ENCODE measurements around the gene ARHGEF28.

DNA sequence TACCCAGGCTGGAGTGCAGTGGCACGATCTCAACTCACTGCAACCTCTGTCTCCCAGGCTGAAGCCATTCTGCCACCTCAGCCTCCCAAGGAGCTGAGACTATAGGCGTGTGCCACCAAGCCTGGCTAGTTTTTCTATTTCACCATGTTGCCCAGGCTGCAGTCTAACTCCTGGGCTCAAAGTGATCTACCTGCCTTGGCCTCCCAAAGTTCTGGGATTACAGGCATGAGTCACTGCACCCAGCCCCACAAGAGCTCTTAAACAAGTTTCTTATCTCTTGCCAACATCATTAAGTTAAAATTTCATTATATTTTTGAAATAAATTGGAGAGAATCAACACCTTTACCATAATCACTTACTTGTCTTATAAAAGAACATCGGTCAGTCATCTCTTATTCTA is 280.3 kb downstream of the ARHGEF28 start:
- TF ChIP-seq, protein P1, sequence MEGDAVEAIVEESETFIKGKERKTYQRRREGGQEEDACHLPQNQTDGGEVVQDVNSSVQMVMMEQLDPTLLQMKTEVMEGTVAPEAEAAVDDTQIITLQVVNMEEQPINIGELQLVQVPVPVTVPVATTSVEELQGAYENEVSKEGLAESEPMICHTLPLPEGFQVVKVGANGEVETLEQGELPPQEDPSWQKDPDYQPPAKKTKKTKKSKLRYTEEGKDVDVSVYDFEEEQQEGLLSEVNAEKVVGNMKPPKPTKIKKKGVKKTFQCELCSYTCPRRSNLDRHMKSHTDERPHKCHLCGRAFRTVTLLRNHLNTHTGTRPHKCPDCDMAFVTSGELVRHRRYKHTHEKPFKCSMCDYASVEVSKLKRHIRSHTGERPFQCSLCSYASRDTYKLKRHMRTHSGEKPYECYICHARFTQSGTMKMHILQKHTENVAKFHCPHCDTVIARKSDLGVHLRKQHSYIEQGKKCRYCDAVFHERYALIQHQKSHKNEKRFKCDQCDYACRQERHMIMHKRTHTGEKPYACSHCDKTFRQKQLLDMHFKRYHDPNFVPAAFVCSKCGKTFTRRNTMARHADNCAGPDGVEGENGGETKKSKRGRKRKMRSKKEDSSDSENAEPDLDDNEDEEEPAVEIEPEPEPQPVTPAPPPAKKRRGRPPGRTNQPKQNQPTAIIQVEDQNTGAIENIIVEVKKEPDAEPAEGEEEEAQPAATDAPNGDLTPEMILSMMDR (IDR thresholded peaks at IDR 0.05) = no peak
- TF ChIP-seq POLR2A (IDR thresholded peaks at IDR 0.05) = no peak

All from right lobe of liver (tissue), 4 donors.